Mammary epithelial cell (primary cell): ENCODE results near the gene UBE2N.

Source experiments
- EZH2 ChIP-seq: IDR thresholded peaks from 2 replicates; pipeline ENCODE4 v1.6.1; 2012; ENCODE audit warnings: low read length, inconsistent platforms, borderline replicate concordance
- TF ChIP-seq, protein P1 (sequence below), 2 donors: IDR thresholded peaks in 1 of 2; conservative IDR thresholded peaks in 1 of 2; 2 replicates each; pipeline ENCODE4 v1.5.1; 2011 to 2012; ENCODE audit warnings: inconsistent platforms in 2 of 2, low read length in 2 of 2, mild to moderate bottlenecking in 2 of 2, control low read depth in 1 of 2, low read depth in 1 of 2; ENCODE audit not compliant: insufficient read depth in 1 of 2; ENCODE audit errors: extremely low read depth in 1 of 2

GRCh38 chr12:93419388-93420034, 22.2 kb downstream of the UBE2N start:
- TF ChIP-seq, protein P1, sequence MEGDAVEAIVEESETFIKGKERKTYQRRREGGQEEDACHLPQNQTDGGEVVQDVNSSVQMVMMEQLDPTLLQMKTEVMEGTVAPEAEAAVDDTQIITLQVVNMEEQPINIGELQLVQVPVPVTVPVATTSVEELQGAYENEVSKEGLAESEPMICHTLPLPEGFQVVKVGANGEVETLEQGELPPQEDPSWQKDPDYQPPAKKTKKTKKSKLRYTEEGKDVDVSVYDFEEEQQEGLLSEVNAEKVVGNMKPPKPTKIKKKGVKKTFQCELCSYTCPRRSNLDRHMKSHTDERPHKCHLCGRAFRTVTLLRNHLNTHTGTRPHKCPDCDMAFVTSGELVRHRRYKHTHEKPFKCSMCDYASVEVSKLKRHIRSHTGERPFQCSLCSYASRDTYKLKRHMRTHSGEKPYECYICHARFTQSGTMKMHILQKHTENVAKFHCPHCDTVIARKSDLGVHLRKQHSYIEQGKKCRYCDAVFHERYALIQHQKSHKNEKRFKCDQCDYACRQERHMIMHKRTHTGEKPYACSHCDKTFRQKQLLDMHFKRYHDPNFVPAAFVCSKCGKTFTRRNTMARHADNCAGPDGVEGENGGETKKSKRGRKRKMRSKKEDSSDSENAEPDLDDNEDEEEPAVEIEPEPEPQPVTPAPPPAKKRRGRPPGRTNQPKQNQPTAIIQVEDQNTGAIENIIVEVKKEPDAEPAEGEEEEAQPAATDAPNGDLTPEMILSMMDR (conservative IDR thresholded peaks at IDR 0.05 in 1 of 2, IDR thresholded peaks at IDR 0.05 in 1 of 2; ENCODE audit: extremely low read depth in 1 of 2, insufficient read depth in 1 of 2, low read depth in 1 of 2, low read length in 2 of 2): peak; percentile 43 to 55
- TF ChIP-seq EZH2: no peak
